ENCODE measurements around the gene TOGARAM1. TPM values are rescaled to one million over a fixed set of nuclear protein-coding genes. Genes with fewer than 3 reads are reported as not detected.
"Not testable (repeated sequence)": the region's sequence is repeated elsewhere in the genome, so short reads cannot be mapped to it uniquely, and the experiment has no call there.

TOGARAM1 gene
- total RNA-seq, 2 experiments from 2014 or later: 5.5 to 7.9 TPM

DNA sequence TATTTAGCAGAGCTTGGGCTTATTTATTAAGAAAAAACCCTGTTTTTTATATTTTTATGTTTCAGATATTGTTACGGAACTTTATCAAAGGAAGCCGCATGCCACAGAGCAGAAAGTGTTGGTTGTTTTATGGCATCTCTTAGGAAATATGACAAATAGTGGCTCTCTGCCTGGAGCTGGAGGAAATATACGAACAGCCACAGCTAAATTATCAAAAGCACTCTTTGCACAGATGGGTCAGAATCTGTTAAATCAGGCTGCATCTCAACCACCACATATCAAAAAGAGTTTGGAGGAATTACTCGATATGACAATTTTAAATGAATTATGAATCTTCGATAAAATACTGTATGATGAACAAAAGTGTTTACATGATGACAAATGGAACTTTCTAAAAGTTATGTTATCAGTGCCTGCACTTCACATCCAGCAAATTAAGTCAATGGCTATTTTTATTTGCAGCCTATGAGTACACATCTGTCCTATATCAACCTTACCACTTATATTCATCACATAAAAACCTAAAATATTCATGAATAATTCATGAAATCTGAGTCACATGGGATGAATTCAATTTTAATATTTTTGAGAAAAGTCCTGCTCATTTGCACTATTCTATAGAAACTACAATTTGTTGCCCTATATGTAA is 111.4 kb downstream of the TOGARAM1 start:
- TF ChIP-seq CTCF (IDR thresholded peaks at IDR 0.05): no peak
- H3K4me1 Mint-ChIP-seq (ENCODE audit: low read depth): no peaks in the 10 kb centered on the region
- intact Hi-C loops (cut with micrococcal nuclease): no loop called here
- peaks cover 2% of the 10 kb centered on the region for H3K36me3 Mint-ChIP-seq (ENCODE audit: low read depth)
- H3K9me3 Mint-ChIP-seq: no peaks in the 10 kb centered on the region
- POLR2A ChIA-PET: interaction anchor here (0.6 kb wide), 1 partner anchor 11 kb away, joined by 4 read pairs; the partner anchor contains the start of gene PRPF39
- ATAC-seq (no peak), DNase-seq (no peak)
- no peak overlapping the region for H3K27ac Mint-ChIP-seq
- H3K4me3 Mint-ChIP-seq: no peak overlapping the region
- H3K27me3 Mint-ChIP-seq: no peaks in the 10 kb centered on the region
- CTCF ChIA-PET: no interaction called here

- POLR2A ChIA-PET: interaction anchor here (1.5 kb wide), 1 partner anchor 116 kb away, joined by 5 read pairs; the partner anchor contains the start of genes KLHL28 and TOGARAM1
- CTCF ChIA-PET: no interaction called here
These were observed 116.3 kb downstream of the TOGARAM1 start for GRCh38 chr14:45078323-45078722.

GRCh38 chr14:45080416-45080968 is 118.5 kb downstream of the TOGARAM1 start:
- H3K4me1 Mint-ChIP-seq (ENCODE audit: low read depth): peaks cover 15% of the 10 kb centered on the region
- H3K27ac Mint-ChIP-seq; H3K9me3 Mint-ChIP-seq; ATAC-seq; H3K36me3 Mint-ChIP-seq (ENCODE audit: low read depth); POLR2A ChIA-PET; H3K27me3 Mint-ChIP-seq; DNase-seq; H3K4me3 Mint-ChIP-seq: not testable (repeated sequence)
- intact Hi-C loops (cut with micrococcal nuclease): loop anchor here (10.0 kb wide), 1 partner anchor 186 kb away; a partner anchor contains a TSS
- CTCF ChIA-PET: interaction anchor here (1.4 kb wide), 1 partner anchor 168 kb away, joined by 4 read pairs; no protein-coding TSS in a partner anchor

More at GRCh38 chr14:45078323-45078722, 116.3 kb downstream of the TOGARAM1 start:
- H3K36me3 Mint-ChIP-seq (ENCODE audit: low read depth): no peaks in the 10 kb centered on the region
- no peak for TF ChIP-seq CTCF (IDR thresholded peaks at IDR 0.05)
- H3K27me3 Mint-ChIP-seq: no peaks in the 10 kb centered on the region
- DNase-seq (no peak), ATAC-seq (no peak)
- no peak overlapping the region for H3K4me3 Mint-ChIP-seq
- peaks cover 7% of the 10 kb centered on the region for H3K4me1 Mint-ChIP-seq (ENCODE audit: low read depth)
- H3K27ac Mint-ChIP-seq: no peak overlapping the region
- no peaks in the 10 kb centered on the region for H3K9me3 Mint-ChIP-seq
- intact Hi-C loops (cut with micrococcal nuclease): no loop called here

DNA sequence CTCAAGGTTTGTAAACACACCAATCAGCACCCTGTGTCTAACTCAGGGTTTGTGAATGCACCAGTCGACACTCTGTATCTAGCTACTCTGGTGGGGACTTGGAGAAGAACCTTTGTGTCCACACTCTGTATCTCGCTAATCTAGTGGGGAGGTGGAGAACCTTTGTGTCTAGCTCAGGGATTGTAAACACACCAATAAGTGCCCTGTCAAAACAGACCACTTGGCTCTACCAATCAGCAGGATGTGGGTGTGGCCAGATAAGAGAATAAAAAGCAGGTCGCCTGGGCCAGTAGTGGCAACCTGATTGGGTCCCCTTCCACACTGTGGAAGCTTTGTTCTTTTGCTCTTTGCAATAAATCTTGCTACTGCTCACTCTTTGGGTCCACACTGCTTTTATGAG is 119.1 kb downstream of the TOGARAM1 start:
- H3K27ac Mint-ChIP-seq; H3K9me3 Mint-ChIP-seq; H3K4me3 Mint-ChIP-seq; H3K36me3 Mint-ChIP-seq (ENCODE audit: low read depth); CTCF ChIA-PET; H3K27me3 Mint-ChIP-seq; POLR2A ChIA-PET; ATAC-seq: not testable (repeated sequence)
- DNase-seq: peak; percentile 9
- H3K4me1 Mint-ChIP-seq (ENCODE audit: low read depth): peaks cover 21% of the 10 kb centered on the region
- intact Hi-C loops (cut with micrococcal nuclease): loop anchor here (10.0 kb wide), 1 partner anchor 186 kb away; a partner anchor contains a TSS

- Mint-ChIP-seq H3K36me3 (ENCODE audit: low read depth) (peaks cover 14% of the 10 kb centered on the region), H3K27me3 (no peaks in the 10 kb centered on the region), H3K9me3 (no peaks in the 10 kb centered on the region), H3K4me3 (no peak overlapping the region), H3K4me1 (ENCODE audit: low read depth) (peaks cover 32% of the 10 kb centered on the region), H3K27ac (peak overlapping the region; percentile 42)
- ChIA-PET POLR2A (interaction anchor here (3.1 kb wide), 1 partner anchor 121 kb away, joined by 21 read pairs; the partner anchor contains the start of genes KLHL28 and TOGARAM1), CTCF (no interaction called here)
- no peak for ATAC-seq
- no peak for TF ChIP-seq CTCF (IDR thresholded peaks at IDR 0.05)
- no peak for DNase-seq
- intact Hi-C loops (cut with micrococcal nuclease): loop anchor here (10.0 kb wide), 1 partner anchor 188 kb away; a partner anchor contains a TSS
These were observed 120.4 kb downstream of the TOGARAM1 start for GRCh38 chr14:45082420-45082819.

DNA sequence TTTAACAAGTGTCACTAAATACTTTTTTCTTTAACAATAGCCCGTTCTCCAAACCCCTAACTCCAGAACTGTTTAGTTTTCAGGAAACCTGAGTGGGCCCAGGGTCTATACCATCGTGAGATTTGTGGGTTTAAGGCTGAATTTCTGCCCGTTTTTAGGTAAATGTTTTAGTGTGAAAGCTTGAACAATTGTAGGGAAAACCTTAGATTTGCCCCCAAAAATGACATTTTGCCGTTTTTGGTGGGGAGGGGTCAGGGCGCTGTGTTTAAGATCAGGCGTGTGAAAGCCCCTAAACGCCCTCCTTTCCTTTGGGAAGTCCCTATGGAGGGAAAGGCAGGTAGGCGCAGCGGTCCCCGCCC is 121.6 kb downstream of the TOGARAM1 start:
- peaks cover 42% of the 10 kb centered on the region for H3K4me1 Mint-ChIP-seq (ENCODE audit: low read depth)
- POLR2A ChIA-PET: interaction anchor here (1.0 to 3.1 kb wide), 6 partner anchors 9 to 187 kb away, joined by 3 to 21 read pairs (median 4); partner anchors contain the start of genes FANCM, KLHL28 and TOGARAM1

More for the DNA sequence above, 121.6 kb downstream of the TOGARAM1 start:
- intact Hi-C loops (cut with micrococcal nuclease): loop anchor here (10.0 kb wide), 1 partner anchor 189 kb away; a partner anchor contains a TSS
- Mint-ChIP-seq H3K27me3 (no peaks in the 10 kb centered on the region), H3K36me3 (ENCODE audit: low read depth) (peaks cover 14% of the 10 kb centered on the region), H3K9me3 (no peaks in the 10 kb centered on the region), H3K27ac (peak overlapping the region; percentile 79), H3K4me3 (peak overlapping the region; percentile 93)
- no peak for DNase-seq
- CTCF ChIA-PET: interaction anchor here (0.9 kb wide), 1 partner anchor 169 kb away, joined by 3 read pairs; no protein-coding TSS in a partner anchor
- no peak for TF ChIP-seq CTCF (IDR thresholded peaks at IDR 0.05)
- ATAC-seq: no peak

All from activated CD8-positive, alpha-beta T cell treated with anti-CD3 and anti-CD28 coated beads for 36 hours (primary cell).